ENCODE results near the gene KPNA4.
"Not testable (repeated sequence)": the region's sequence is repeated elsewhere in the genome, so short reads cannot be mapped to it uniquely, and the experiment has no call there.

Gene KPNA4, protein sequence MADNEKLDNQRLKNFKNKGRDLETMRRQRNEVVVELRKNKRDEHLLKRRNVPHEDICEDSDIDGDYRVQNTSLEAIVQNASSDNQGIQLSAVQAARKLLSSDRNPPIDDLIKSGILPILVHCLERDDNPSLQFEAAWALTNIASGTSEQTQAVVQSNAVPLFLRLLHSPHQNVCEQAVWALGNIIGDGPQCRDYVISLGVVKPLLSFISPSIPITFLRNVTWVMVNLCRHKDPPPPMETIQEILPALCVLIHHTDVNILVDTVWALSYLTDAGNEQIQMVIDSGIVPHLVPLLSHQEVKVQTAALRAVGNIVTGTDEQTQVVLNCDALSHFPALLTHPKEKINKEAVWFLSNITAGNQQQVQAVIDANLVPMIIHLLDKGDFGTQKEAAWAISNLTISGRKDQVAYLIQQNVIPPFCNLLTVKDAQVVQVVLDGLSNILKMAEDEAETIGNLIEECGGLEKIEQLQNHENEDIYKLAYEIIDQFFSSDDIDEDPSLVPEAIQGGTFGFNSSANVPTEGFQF

DNA sequence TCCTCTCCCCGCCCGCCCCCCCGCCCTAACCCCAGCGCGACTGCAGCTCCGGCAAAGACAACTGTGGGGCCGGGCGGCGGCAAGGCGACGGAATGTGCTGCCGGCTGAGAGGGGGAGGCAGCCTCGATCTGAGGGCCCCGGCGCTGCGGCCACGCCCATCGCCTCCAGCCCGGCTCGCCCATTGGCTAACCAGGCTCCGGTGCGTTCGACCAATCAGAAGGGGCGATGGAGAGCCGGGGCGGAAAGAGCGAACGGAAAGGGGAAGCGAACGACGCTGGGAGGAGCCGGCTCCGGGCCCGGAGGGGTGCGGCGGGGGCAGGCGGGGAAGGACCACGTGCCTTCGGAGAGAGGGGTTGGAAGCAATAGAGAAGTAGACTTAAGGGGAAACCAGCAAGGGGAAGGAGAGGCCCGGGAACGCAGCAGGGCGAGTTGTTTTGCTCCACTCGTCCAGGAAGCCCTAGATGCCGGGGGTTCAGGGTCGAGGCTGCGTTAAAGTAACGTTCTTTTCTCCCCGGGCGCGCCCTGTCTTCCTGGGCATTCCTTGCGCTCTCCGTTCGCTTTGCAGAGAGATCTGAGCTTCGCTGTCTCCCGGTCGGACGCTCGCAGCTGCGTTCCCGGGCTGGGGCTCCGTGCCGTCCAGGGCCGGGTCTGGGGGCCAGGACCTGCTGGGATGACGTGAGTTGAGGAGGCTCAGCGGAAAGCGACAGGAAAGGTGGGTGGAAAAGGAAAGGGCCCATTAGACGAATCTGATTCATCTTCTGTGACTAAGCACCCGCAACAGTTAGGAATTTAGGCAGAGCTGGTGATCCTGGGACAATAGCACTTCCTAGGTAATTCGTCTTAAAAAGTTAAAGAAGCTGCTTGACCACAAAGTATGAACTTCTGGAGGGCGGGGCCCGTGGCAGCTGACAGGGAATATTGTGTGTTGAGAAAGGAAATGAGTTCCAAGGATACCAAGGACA lies at the start of gene KPNA4:
TSS of gene KPNA4 (minus strand) at position 130 of the 962 bp plus-strand sequence. CDS start 289 bp downstream, outside the sequence.
- in situ Hi-C loops (cut with MboI; ENCODE audit: low sequenced_read_pairs): no loop called here

DNA sequence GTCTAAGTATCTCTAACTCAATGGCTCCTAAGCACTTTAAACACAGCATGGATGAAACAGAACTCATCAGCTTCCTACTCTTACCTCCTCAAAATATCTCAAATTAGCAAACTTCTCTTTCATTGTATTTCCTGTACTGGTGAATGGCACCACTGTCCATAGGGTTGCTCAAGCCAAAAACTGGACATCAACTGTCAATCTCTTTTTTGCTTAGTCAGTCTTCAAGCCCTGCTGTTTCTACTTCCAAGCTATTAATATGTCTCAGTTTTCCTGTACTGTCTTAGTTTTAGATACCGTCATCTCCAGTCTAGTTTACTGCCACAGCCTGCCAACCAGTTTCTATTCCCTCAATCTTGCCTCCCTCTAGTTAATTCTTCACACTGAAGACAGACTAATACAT lies 48.3 kb upstream of the KPNA4 start:
- in situ Hi-C loops (cut with MboI; ENCODE audit: low sequenced_read_pairs): no loop called here

DNA sequence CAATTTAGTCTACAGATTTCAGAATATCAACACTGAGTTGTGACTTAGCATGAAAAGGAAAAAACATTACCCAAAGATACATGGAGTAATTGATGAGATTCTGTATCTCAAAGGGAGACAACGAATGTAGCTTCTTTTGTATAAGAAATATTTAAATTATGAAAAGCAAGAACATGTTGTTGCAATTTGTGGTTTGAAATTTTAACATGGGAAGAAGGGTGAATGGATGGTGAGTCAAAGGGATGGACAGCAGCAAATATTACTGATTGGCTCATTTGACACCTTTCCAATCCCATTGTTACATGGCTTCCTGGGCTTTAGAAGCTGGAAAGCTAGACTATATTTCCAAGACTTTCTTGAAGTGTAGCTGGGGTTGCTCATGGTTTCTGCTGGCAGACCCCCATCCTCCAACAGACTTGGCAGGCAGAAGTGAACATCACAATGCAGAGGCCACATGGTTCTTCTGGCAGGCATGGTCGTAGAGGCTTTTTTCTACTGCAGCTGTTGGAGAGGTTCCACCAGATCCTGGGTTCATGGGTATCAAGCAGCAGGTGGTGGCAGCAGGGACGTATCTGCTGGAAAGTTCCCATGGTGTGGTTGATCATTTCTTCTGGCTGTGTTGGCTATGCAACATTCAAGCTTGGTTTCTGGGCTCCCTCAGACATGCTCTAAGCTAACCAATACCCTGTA lies 47.2 kb upstream of the KPNA4 start:
- in situ Hi-C loops (cut with MboI; ENCODE audit: low sequenced_read_pairs): no loop called here

DNA sequence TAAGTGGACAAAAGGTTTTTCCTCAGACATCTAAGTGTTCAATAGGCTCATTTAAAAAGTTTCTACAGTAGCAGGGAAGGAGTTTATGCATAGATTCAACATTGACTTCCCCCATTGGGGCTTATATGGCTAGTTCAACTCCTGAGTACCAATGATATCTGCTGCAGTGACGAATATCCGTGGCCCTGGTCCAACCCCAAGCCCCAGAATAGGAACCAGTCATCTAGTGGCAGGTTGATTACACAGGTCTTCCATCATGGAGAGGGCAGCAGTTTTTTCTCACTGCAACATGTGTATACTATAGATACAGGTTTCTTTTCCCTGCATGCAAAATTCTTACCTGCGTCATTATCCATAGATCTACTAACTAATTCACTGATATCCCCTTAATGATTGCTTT lies 45.8 kb upstream of the KPNA4 start:
- in situ Hi-C loops (cut with MboI; ENCODE audit: low sequenced_read_pairs): no loop called here

DNA sequence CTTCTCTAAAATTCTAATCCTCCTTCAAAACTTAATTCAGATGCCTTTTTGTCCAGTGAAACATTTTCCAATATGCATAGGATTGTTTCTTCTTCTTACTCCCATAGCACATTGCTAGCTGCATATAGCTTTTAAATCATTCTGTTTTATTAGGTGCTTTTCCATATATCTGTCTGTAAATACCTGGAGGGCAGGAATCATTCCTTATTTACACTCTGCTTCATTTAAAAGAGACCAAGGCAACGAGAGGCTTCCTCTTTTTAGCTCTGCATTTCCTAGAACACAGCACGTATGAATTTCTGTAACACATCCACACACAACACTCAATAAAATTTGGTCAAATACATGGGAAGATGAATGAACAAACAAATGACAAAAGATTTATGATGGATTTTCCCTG lies 43.5 kb upstream of the KPNA4 start:
- in situ Hi-C loops (cut with MboI; ENCODE audit: low sequenced_read_pairs): no loop called here

DNA sequence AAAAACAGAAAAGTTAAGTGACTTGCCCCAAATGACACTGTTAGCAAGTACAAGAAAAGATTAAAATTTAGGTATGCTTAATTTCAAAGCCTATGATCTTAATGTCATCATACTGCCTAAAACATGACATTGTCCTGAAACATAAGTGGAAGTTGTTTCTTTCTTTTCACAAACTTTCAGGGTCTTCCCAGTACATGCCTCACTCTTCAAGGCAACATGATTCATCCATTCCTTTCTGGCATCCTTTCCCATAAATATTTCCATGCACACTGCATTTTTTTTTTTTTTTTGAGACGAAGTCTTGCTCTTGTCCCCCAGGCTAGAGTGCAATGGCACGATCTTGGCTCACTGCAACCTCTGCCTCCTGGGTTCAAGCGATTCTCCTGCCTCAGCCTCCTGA lies 42.5 kb upstream of the KPNA4 start:
- in situ Hi-C loops (cut with MboI; ENCODE audit: low sequenced_read_pairs): no loop called here

DNA sequence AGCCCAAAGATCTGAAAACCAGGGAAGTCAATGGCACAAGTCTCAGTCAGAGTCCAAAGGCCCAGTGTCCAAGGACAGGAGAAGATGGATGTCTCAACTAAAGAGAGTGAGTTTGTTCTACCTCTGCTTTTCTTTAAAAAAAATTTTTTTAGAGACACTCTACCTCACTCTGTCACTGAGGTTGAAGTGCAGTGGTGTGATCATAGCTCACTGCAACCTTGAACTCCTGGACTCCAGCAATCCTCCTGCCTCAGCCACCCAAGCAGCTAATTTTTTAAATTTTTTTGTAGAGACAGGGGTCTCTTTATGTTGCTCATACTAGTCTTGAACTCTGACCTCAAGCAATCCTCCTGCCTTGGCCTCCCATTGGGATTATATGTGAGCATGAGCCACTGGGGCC lies 39.9 kb upstream of the KPNA4 start:
- in situ Hi-C loops (cut with MboI; ENCODE audit: low sequenced_read_pairs): no loop called here

DNA sequence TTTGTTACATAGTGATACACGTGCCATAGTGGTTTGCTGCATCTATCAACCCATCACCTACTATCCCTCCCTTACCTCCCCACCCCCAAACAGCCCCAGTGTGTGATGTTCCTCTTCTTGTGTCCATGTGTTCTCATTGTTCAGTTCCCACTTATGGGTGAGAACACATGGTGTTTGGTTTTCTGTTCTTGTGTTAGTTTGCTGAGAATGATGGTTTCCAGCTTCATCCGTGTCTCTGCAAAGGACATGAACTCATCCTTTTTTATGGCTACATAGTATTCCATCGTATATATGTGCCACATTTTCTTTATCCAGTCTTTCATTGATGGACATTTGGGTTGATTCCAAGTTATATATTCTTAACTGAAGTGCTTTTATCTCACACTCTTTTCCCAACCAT lies 38.5 kb upstream of the KPNA4 start:
- in situ Hi-C loops (cut with MboI; ENCODE audit: low sequenced_read_pairs): not testable (repeated sequence)

DNA sequence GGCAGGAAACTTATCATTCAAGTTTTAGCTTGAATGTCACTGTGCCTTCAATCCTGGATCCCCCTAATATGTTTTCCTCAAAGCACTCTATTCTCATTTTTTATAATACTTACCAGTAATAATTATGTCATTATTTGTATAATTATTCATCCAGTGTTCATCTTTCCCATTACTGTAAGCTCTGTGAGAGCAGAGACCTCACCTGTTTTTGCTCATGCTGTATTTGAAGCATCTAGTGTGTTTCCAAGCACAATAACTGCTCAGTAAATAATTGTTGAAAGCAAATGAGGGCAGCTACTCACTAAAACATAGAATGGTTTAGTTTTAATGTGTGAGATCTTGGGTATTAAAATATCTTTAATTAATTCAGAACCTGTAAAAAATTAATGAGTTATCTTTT lies 36.9 kb upstream of the KPNA4 start:
- in situ Hi-C loops (cut with MboI; ENCODE audit: low sequenced_read_pairs): no loop called here

DNA sequence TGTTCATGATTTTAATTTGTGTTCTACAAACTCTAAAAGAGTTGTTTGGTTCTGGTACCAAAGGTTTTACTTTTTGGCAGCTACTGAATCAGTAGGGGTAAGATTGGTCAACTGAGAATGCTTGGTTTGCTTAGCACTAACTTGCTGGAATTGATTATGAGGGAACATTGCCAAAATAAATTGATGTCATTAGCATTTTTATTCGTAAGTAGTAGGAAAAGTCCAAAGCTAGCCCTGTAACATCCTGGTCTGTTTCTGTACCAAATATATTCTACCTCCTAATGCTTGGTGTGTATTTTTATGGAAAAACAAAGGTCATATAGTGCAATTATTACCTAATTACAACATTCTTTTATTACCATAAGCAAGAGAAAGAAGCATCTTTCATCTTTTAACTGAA lies 35.9 kb upstream of the KPNA4 start:
- in situ Hi-C loops (cut with MboI; ENCODE audit: low sequenced_read_pairs): no loop called here

DNA sequence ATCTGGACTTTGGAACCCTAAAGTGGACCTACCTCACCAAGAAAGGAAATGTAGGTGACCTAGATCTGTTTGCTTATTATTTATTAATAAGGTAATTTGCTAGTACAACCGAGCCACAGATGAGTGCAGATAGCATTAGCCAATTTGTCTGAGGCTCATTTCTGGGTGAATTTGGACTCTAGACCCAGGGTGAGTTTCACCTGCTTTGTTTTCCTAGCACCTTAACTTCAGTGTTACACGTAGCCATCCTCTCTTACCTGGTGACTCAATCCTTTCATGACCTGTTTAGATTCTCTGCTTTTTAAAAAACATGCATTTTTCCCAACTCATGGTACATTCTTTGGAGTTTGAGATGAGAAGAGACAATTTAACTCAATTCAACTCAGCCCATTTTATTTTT lies 33.5 kb upstream of the KPNA4 start:
- in situ Hi-C loops (cut with MboI; ENCODE audit: low sequenced_read_pairs): no loop called here

DNA sequence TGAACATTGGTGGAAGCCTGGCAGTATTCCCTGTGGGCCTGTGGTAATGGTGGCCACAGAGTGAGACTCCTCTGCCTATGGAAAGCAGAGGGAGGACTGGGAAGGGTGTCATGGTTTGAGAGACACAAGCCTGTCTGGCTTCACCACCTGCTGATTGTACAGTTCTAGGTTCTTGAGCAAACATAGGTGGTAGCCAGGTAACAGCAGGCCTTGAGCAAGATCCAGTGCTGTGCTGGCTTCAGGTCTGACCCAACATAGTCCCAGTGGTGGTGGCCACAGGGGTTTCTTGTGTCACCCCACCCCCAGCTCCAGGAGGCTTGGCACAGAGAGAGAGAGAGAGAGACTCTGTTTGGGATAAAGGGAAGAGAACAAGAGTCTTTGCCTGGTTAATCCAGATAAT lies 22.7 kb upstream of the KPNA4 start:
- in situ Hi-C loops (cut with MboI; ENCODE audit: low sequenced_read_pairs): no loop called here

DNA sequence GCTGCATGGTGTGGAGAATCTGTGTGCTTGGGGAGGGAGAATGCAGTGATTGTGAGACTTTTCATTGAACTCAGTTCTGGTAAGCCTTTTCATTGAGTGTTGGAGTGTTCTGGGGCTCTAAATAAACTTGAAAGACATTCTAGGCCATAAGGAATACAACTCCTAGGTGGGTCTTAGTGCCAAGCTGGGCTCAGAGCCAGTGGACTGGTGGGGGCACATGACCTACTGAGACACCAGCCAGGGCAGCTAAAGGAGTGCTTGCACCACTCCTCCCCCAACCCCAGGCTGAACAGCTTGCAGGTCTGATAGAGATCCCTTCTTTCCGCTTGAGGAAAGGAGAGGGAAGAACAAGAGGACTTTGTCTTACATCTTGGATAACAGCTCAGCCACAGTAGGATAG lies 21.7 kb upstream of the KPNA4 start:
- in situ Hi-C loops (cut with MboI; ENCODE audit: low sequenced_read_pairs): no loop called here

DNA sequence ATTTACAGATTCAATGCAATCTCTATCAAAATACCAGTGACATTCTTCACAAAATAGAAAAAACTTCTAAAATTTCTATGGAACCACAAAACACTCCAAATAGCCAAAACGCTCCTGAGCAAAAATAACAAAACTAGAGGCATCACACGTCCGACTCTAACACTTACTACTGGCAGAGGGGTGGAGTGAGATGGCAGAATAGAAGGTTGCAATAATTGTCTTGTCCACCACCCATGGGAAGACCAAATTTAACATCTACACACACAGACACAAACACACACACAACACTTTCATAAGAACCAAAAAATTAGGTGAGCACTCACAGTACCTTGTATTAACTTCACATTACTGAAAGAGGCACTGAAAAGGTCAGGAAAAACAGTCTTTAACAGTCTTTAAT lies 21.3 kb upstream of the KPNA4 start:
- in situ Hi-C loops (cut with MboI; ENCODE audit: low sequenced_read_pairs): no loop called here

DNA sequence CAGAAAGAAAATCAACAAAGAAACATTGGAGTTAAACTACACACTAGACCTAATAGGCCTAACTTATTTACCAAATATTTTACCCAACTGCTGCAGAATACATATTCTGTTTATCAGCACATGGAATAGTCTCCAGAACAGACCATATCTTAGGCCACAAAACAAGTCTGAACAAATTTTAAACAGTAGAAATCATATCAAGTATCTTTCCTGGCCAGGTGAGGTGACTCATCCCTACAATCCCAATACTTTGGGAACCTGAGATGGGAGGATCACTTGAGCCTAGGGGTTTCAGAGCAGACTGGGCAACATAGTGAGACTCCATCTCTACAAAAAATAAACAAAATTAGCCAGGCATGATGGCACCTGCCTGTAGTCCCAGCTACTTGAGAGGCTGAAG lies 18.1 kb upstream of the KPNA4 start:
- in situ Hi-C loops (cut with MboI; ENCODE audit: low sequenced_read_pairs): no loop called here

DNA sequence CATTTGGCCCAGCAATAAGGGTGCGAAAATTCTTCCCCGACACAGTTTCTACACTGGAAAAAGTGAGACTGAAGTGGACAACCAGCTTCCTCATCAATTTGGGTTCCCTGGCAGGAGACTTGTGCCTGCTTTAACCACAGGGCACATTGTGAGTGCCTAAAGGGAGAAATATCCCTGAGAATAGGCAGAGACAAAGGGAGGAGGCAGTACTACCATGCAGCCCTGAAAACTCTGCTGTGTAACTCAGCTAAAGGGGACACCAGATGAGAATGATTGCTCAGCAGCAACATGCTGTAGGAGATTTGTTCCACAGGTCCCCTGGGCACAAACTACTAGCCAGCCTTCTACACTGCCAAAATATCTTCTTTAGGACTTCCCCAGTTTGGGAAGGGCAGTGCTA lies 15.6 kb upstream of the KPNA4 start:
- in situ Hi-C loops (cut with MboI; ENCODE audit: low sequenced_read_pairs): no loop called here

DNA sequence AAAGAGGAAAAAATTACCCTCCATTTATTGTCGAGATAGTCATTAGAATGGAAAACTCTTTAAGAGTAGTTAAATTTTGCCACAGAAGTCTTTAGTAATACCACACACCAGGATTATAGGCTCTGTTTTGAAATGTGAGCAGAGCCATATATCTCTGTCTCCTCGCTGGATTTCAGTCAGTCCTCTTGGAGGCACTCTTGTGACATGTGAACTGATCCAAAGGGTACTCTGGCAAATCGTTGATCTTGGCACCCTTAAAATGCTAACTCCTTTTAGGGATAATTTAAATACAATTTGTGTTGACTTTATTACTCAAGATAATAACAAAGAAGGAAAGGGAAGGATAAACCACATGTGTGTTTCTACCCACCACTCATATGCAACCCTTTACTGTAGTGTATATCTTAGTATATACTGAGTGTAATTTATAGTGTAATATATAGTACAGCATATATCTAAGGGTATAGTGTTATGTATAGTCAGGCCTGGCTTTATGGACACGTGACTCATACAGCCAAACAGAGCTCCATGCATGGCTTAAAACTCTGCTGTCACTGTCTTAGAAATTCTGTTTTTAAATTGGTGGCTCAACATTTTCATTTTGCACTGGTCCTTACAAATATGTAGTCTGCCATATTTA lies 12.3 kb upstream of the KPNA4 start:
- in situ Hi-C loops (cut with MboI; ENCODE audit: low sequenced_read_pairs): no loop called here

DNA sequence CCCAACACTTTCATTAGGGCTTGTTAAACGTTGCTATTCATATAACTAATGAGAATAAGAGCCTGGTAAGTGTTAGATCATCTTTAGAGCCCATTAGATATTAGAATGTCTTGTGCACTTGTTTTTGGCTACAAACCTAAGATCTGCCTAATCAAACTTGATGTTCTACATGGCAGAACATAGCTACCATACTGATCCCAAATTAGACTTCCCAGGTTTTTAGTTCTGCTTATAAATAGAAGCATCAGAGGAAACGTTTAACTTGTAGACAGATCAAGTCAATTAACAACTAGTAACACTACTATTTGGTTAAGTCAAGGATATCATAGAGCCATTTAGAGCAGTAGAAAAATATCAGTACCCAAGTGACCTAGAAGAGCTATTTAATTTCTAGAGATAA lies 11.7 kb upstream of the KPNA4 start:
- in situ Hi-C loops (cut with MboI; ENCODE audit: low sequenced_read_pairs): no loop called here

DNA sequence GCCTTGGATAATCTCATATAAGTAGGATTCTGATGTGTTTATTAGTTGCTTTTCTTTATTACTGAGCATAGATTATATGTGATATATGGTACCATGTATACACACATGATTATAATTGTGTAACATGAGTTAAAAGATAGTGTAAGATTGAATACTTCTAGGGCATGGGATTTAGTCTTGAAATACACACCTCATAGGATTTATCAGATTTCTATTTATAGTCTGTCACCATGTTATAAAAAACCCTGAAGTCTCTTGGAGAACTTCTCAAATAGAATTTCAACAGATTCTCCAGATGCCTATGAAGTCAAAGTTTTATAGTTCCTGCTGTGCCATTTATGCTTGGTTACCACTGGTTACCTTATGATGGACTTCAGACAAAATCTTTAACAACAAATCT lies 11.2 kb upstream of the KPNA4 start:
- in situ Hi-C loops (cut with MboI; ENCODE audit: low sequenced_read_pairs): no loop called here

DNA sequence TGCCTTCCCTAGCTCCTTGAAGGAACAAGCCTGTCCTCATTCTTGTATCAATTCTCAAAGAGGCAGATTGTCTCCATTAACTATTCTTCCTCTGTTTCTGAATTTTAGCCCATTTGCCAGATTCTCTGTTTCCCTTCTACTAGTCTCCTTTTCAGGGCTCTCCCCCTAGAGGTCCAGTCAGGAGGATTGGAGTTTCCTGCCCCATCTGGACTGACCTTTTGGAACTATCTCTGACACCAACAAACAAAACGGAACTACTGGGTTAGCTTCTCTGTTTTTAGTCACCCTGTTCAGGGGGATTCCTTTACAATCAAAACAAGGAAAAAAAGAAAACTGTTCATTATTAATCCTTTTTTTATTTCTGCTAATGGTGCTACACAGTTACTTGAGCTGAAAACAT lies 10.2 kb upstream of the KPNA4 start:
- in situ Hi-C loops (cut with MboI; ENCODE audit: low sequenced_read_pairs): no loop called here

DNA sequence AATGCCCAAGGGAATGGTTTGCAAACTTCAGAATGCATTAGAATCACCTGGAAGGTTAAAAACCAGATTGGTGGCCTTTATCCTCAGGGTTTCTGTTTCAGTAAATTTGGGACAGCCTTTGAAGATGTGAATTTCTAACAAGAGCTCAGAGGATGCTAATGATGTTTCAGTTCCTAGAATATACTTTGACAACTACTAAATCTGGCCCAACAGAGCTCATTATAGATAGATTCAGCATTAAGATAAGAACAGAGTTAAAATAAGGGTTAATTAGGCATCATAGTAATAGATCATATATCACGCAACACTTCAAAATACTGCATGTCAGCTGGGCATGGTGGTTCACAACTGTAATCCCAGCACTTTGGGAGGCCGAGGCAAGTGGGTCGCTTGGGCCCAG lies 9.3 kb upstream of the KPNA4 start:
- in situ Hi-C loops (cut with MboI; ENCODE audit: low sequenced_read_pairs): no loop called here
